Thoracic aorta endothelial cell (primary cell): ENCODE measurements around the gene KRT86. TPM values are rescaled to one million over a fixed set of nuclear protein-coding genes. Genes with fewer than 3 reads are reported as not detected.

Experiments
- total RNA-seq: library from RNA; depleted of rRNA; stranded (reverse); fragments of >200 nt; gene quantifications from 2 replicates; pipeline ENCODE4 v1.2.3, GENCODE V29; 2012

KRT86 gene
- 0.13 TPM in 1 of 2 replicates, not detected in the other for total RNA-seq

GRCh38 chr12:52274521-52275120, at the start of gene KRT86:
KRT86 (plus strand) TSS chr12:52274645; CDS start chr12:52301917, 27,272 bp downstream.

GRCh38 chr12:52232674-52233461, 41.6 kb upstream of the KRT86 start, which contains the start of gene KRT7:
KRT7 (plus strand) TSS chr12:52233243; CDS start chr12:52233297, 54 bp downstream.

GRCh38 chr12:52291267-52291935, 17.0 kb downstream of the KRT86 start, which contains the start of gene KRT81:
KRT81 (minus strand) TSS chr12:52291534; CDS start chr12:52291465, 69 bp downstream.

GRCh38 chr12:52320784-52321400, 46.4 kb downstream of the KRT86 start, which contains the start of gene KRT83:
KRT83 (minus strand) TSS chr12:52321398; CDS start chr12:52321335, 63 bp downstream.

Other genes starting within 250 kb of the KRT86 start
- 0.13 and 1.3 TPM in 2 replicates for gene NR4A1, start 223.2 kb upstream of the KRT86 start, total RNA-seq
- 36.3 and 37.8 TPM in 2 replicates for gene ATG101, start 204.7 kb upstream of the KRT86 start, total RNA-seq
- gene SMIM41, start 194.9 kb upstream of the KRT86 start, total RNA-seq: 0.13 TPM in 1 of 2 replicates, not detected in the other
- gene KRT80, start 82.6 kb upstream of the KRT86 start, total RNA-seq: 7.2 and 9.5 TPM in 2 replicates
- gene KRT7, start 41.4 kb upstream of the KRT86 start, total RNA-seq: 206 and 443 TPM in 2 replicates
- gene KRT81, start 16.9 kb downstream of the KRT86 start, total RNA-seq: not detected in 2 replicates
- gene KRT83, start 46.8 kb downstream of the KRT86 start, total RNA-seq: not detected in 2 replicates
- gene KRT85, start 92.8 kb downstream of the KRT86 start, total RNA-seq: not detected in 2 replicates
- not detected in 2 replicates for gene KRT84, start 111.0 kb downstream of the KRT86 start, total RNA-seq
- not detected in 2 replicates for gene KRT82, start 131.7 kb downstream of the KRT86 start, total RNA-seq
- gene KRT75, start 159.7 kb downstream of the KRT86 start, total RNA-seq: not detected in 2 replicates
- gene KRT6B, start 177.5 kb downstream of the KRT86 start, total RNA-seq: not detected in 2 replicates
- gene KRT6C, start 199.2 kb downstream of the KRT86 start, total RNA-seq: not detected in 2 replicates
- gene KRT6A, start 218.6 kb downstream of the KRT86 start, total RNA-seq: not detected in 2 replicates
- gene KRT5, start 245.7 kb downstream of the KRT86 start, total RNA-seq: not detected in 2 replicates